MV-4-11 (cell line): ENCODE results near the gene GSG1L.
A peak's percentile ranks its signal among the peaks of the same experiment; 100 is the strongest.
"Not testable (repeated sequence)": the region's sequence is repeated elsewhere in the genome, so short reads cannot be mapped to it uniquely, and the experiment has no call there.

Experiments
- DNase-seq: peaks from one replicate; lab custom pipeline; 2025; lab: John Stamatoyannopoulos, UW

Gene GSG1L

GRCh38 chr16:27899736-27900135, 163.8 kb downstream of the GSG1L start:
- no peak for DNase-seq

- DNase-seq = no peak
Measured at GRCh38 chr16:27894386-27894785, 169.1 kb downstream of the GSG1L start.

GRCh38 chr16:27892879-27893278, 170.6 kb downstream of the GSG1L start:
- no peak for DNase-seq

- DNase-seq = no peak
Measured at GRCh38 chr16:27890866-27891265, 172.6 kb downstream of the GSG1L start.

GRCh38 chr16:27890006-27890405, 173.5 kb downstream of the GSG1L start:
- no peak for DNase-seq

GRCh38 chr16:27883576-27883975, 179.9 kb downstream of the GSG1L start:
- DNase-seq = no peak

- no peak for DNase-seq
Measured at GRCh38 chr16:27880287-27880686, 183.2 kb downstream of the GSG1L start.

- no peak for DNase-seq
Measured at GRCh38 chr16:27879601-27880247, 183.8 kb downstream of the GSG1L start.

- DNase-seq = not testable (repeated sequence)
Measured at GRCh38 chr16:27872627-27873026, 190.9 kb downstream of the GSG1L start.

- DNase-seq = no peak
Measured at GRCh38 chr16:27870116-27870798, 193.3 kb downstream of the GSG1L start.

- no peak for DNase-seq
Measured at GRCh38 chr16:27869411-27869810, 194.1 kb downstream of the GSG1L start.

GRCh38 chr16:27868180-27868579, 195.3 kb downstream of the GSG1L start:
- no peak for DNase-seq

GRCh38 chr16:27867122-27868110, 196.1 kb downstream of the GSG1L start:
- DNase-seq = peak; percentile 18

GRCh38 chr16:27863377-27863776, 200.1 kb downstream of the GSG1L start:
- DNase-seq = no peak

- DNase-seq = no peak
Measured at GRCh38 chr16:27862953-27863352, 200.6 kb downstream of the GSG1L start.

GRCh38 chr16:27860091-27860490, 203.4 kb downstream of the GSG1L start:
- no peak for DNase-seq

GRCh38 chr16:27859020-27859419, 204.5 kb downstream of the GSG1L start:
- DNase-seq = no peak

GRCh38 chr16:27853651-27854050, 209.9 kb downstream of the GSG1L start:
- DNase-seq = no peak

- DNase-seq = no peak
Measured at GRCh38 chr16:27853101-27853500, 210.4 kb downstream of the GSG1L start.

- DNase-seq = no peak
Measured at GRCh38 chr16:27852681-27853080, 210.8 kb downstream of the GSG1L start.

GRCh38 chr16:27852116-27852515, 211.4 kb downstream of the GSG1L start:
- DNase-seq = no peak

GRCh38 chr16:27851586-27851985, 211.9 kb downstream of the GSG1L start:
- no peak for DNase-seq

GRCh38 chr16:27849621-27850020, 213.9 kb downstream of the GSG1L start:
- DNase-seq = no peak
